Activated CD4-positive, alpha-beta T cell treated with anti-CD3 and anti-CD28 coated beads, Interleukin-10, Interleukin-2, amounts not matched to agents 100 ng/mL and 50 ng/mL, durations not matched to agents 16 hours and 8 hours (primary cell): ENCODE results near the gene BYSL.

Experiments
- DNase-seq: peaks from one replicate; pipeline ENCODE4 v3.0.0-alpha.2; 2020

BYSL gene

DNA sequence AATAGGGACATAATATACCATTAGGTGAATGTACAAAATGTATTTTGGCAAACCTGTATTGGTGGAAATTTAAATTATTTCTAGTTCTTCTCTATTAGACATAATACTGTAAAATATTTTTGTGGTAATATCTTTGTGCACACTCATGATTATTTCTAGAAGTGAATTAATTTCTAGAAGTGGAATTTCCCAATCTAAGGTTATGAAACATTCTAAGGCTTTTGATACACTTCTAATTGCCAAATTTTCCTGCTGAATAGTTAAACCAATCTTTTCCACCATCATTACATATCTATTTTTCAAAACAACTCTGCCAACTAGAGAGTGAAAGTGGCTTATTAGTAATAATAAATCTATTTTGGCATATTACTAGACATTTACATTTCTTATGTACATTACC, 22.2 kb downstream of the BYSL start:
- no peak for DNase-seq

GRCh38 chr6:41947581-41948220, 26.4 kb downstream of the BYSL start:
- no peak for DNase-seq

GRCh38 chr6:41954668-41955067, 33.4 kb downstream of the BYSL start:
- no peak for DNase-seq

GRCh38 chr6:41955412-41955811, 34.1 kb downstream of the BYSL start:
- no peak for DNase-seq

- no peak for DNase-seq
Observed at GRCh38 chr6:41957117-41957516, 35.8 kb downstream of the BYSL start.

GRCh38 chr6:41958022-41958856, 36.9 kb downstream of the BYSL start:
- DNase-seq, result peak; percentile 84

- no peak for DNase-seq
Observed at GRCh38 chr6:41960028-41960427, 38.7 kb downstream of the BYSL start.

GRCh38 chr6:41963371-41963770, 42.1 kb downstream of the BYSL start:
- no peak for DNase-seq

GRCh38 chr6:41964201-41964887, 43.0 kb downstream of the BYSL start:
- DNase-seq, result no peak

DNA sequence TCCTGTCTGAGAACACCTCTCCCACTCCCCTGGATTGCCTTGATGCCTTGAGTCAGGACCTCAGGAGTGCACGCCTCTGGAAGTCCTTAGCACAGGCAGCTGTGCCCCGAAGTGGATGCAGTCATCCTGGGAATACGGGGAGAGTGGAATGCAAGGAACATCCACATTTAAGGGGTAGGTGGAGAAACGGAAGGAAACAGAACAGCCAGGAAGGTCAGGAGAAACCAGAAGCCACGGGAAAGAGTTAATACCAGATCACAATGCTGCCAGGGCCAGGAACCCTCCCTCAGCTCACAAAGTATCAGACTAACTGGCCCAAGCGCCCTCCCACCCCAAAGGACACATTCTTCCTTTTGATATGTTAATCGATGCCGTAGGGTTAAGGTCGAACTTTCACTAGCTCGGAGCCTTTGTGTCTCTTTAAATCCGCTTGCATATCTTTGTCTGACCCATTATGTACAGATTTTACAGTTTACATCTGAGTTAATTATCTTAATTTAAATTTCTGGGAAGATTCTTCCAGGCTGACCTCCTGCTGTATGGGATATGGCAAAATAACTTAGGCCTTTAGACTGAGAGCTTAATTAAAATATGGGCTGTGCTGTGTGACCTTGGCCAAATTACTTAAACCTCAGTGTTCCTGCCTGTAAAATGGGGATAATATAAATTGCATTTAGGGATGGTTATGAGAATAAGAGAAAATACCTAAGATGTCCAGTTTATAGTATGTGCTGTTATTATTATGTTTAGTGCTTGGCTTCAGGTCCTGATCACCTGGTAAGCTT, 44.3 kb downstream of the BYSL start:
- no peak for DNase-seq

DNA sequence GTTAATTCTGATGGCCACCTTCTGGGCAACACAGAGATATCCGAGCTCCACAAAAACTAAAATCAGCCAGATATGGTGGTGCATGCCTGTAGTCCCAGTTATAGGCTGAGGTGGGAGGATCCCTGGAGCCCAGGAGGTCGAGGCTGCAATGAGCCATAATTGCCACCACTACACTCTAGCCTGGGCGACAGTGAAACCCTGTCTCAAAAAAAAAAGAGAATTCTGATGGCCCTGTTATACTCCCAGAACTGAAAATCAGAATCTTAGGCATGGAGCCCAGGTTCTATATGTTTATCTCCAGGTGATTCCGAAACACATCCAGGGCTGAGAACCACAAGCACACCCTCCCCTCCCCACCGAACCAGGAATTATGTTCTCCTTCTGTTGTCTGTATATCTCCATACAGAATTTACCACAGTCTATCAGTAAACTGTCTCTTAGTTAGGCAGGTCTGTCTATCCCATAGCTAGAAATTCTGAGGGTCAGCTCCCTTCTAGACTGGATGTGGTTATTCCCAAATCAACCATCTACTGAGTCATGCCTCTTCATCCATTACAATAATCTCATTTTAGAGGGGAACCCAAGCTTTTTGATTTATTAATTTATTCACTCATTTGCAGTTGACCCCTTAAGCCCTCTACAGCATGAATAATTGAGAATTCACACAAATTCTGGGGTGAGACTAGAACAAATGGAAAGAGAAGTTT, 45.1 kb downstream of the BYSL start:
- DNase-seq, result no peak

DNA sequence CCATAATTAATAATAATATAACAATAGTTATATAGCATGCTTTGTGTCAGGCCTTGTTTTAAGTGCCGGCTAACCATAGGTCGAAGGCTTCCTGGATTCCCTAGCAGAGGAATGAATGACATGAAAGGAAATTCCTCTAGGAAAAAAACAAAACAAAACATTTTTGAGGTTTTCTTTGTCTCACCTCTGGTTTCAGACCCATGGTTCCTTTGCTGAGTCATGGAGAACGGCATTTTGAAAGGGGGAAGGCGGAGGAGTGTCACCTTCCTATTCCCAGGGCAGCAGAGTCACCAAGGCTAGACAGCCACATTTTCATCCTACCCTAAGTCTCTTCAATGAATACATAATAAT, 45.6 kb downstream of the BYSL start:
- DNase-seq, result no peak

DNA sequence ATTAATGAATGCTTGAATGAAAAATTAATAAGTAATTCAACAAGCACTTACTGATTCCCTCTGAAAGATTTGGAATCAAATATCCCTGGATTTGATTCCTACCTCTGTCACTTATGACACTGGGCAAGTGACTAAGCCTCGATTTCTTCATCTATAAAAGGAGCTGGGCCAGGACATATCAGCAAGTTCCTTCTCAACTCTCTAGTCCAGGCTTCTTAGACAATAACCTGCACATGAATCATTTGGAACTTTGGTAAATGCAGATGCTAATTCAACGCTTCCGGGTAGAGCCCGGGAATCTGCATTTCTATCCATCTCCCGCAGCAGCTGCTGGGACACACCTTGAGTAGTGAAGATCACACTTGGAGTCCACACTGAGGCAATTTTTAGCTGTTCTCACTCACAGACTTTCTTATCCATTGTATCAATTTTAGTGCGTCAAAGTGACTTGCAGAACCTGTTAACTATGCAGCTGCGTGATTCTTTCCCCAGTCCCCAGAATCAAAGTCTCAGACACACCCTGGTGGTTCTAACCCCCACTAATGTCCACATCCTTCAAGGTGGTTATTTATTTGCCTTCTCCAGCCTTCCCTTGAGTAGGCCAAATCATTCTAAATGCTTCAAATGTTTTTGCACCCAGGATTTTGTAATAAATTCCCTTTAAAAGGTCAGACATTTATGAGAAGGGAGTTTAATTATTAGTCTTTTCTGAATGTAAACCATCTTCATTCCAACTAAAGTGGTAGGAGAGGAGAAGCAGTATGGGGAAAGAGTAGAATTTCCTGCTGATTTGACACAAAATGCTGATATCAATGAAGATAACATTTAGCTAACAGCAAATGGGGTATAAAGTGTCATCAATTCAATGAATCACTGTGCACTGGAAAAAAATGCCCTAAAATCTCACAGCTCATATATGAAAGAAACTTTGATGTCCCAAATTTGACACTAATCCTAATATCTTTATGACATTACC, 46.3 kb downstream of the BYSL start:
- DNase-seq, result no peak

DNA sequence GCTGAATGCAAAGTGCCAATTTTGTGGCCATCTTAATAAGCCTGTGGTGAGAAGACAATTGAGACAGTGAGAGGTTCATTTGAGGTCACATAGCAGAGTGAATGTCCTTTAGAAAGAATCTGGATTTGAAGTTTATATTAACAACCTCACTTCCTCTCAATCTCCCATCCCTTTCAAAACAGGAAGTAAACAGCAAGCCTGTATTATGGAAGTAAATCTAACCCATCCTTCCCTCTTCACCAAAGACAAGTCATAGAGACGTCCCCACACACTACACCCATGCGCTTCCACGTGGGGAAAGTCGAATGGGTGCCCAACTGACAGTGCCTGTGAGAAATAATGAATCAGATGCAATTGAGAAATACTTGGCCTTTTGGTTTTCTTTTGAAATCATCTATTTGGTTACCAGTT, 49.1 kb downstream of the BYSL start:
- peak; percentile 28 for DNase-seq

- DNase-seq, result no peak
Observed at GRCh38 chr6:41972826-41973225, 51.5 kb downstream of the BYSL start.

- DNase-seq, result no peak
Observed at GRCh38 chr6:41974281-41974825, 53.1 kb downstream of the BYSL start.

- no peak for DNase-seq
Observed at GRCh38 chr6:41975276-41975675, 54.0 kb downstream of the BYSL start.

- DNase-seq, result peak; percentile 32
Observed at GRCh38 chr6:41976794-41977484, 55.6 kb downstream of the BYSL start.
